A549 (cell line): ENCODE results near the gene NUP50.

Experiments used
- BHLHE40 ChIP-seq: IDR thresholded peaks from 2 replicates; pipeline ENCODE4 v1.6.1; 2012; ENCODE audit warnings: low read depth, low read length, inconsistent platforms
- ESRRA ChIP-seq: fragments of 150-350 bp; IDR thresholded peaks from 2 replicates; pipeline ENCODE4 v1.6.1; 2014; ENCODE audit warnings: mild to moderate bottlenecking, low read length, borderline replicate concordance
- FOSL2 ChIP-seq, 2 experiments: fragments of 450-650 bp in 1 of 2; fragments of >200 bp in 1 of 2; sonication (Bioruptor Twin) in 1 of 2; formaldehyde crosslinking; IDR thresholded peaks; 2 replicates each; pipeline versions ENCODE4 v1.5.0 to v1.6.1; 2016 to 2020; ENCODE audit warnings: mild to moderate bottlenecking in 1 of 2, moderate library complexity in 1 of 2
- HDAC2 ChIP-seq: fragments of 200-600 bp; sonication (generic); IDR thresholded peaks from 2 replicates; pipeline ENCODE4 v1.6.1; 2016
- MAFK ChIP-seq: fragments of 450-650 bp; IDR thresholded peaks from 2 replicates; pipeline ENCODE4 v1.6.1; 2014; ENCODE audit not compliant: partially characterized antibody
- POLR2A ChIP-seq: IDR thresholded peaks from 2 replicates; pipeline ENCODE4 v1.6.1; 2012; ENCODE audit warnings: mild to moderate bottlenecking, low read length
- RAD21 ChIP-seq, 2 experiments: fragments of >200 bp in 1 of 2; sonication (Bioruptor Twin) in 1 of 2; formaldehyde crosslinking in 1 of 2; IDR thresholded peaks in 1 of 2; conservative IDR thresholded peaks in 1 of 2; 2 replicates in 1 of 2; 3 replicates in 1 of 2; pipeline ENCODE4 v1.6.1; 2012 to 2018; ENCODE audit warnings: inconsistent platforms in 1 of 2
- SMC3 ChIP-seq: fragments of >200 bp; sonication (Bioruptor Twin); formaldehyde crosslinking; IDR thresholded peaks from 3 replicates; pipeline ENCODE4 v1.6.1; 2018; ENCODE audit warnings: inconsistent platforms
- TF ChIP-seq, protein P1 (sequence below): fragments of >200 bp; sonication (Bioruptor Twin); formaldehyde crosslinking; IDR thresholded peaks from 3 replicates; pipeline ENCODE4 v1.5.1; 2016
- TF ChIP-seq, protein P2 (sequence below): IDR thresholded peaks from 2 replicates; pipeline ENCODE4 v1.6.1; 2012
- TF ChIP-seq, protein P3 (sequence below): fragments of >200 bp; sonication (Bioruptor Twin); formaldehyde crosslinking; IDR thresholded peaks from 3 replicates; pipeline ENCODE4 v1.6.1; 2016

DNA sequence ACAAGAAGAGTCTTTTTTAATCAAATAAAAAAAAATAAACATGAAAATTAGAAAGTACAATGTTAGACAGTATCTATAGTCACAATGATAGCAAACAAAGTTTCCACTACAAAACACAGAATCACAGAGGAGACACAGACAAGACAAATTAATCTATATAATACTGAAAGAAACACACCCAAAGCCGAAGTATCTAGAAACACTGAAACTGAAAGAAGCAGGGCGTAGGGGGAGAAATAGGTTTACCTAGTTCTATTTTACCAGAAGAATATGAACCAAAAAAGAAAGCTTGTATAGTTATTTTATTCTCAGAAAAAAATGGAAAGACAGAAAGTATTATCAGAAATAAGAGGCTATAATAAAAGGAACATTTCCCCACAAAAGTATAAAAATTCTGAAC is 27.1 kb upstream of the NUP50 start:
- TF ChIP-seq ESRRA, result no peak
- TF ChIP-seq, protein P1, sequence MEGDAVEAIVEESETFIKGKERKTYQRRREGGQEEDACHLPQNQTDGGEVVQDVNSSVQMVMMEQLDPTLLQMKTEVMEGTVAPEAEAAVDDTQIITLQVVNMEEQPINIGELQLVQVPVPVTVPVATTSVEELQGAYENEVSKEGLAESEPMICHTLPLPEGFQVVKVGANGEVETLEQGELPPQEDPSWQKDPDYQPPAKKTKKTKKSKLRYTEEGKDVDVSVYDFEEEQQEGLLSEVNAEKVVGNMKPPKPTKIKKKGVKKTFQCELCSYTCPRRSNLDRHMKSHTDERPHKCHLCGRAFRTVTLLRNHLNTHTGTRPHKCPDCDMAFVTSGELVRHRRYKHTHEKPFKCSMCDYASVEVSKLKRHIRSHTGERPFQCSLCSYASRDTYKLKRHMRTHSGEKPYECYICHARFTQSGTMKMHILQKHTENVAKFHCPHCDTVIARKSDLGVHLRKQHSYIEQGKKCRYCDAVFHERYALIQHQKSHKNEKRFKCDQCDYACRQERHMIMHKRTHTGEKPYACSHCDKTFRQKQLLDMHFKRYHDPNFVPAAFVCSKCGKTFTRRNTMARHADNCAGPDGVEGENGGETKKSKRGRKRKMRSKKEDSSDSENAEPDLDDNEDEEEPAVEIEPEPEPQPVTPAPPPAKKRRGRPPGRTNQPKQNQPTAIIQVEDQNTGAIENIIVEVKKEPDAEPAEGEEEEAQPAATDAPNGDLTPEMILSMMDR, result no peak
- TF ChIP-seq POLR2A, result no peak
- TF ChIP-seq, protein P2, sequence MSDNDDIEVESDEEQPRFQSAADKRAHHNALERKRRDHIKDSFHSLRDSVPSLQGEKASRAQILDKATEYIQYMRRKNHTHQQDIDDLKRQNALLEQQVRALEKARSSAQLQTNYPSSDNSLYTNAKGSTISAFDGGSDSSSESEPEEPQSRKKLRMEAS, result no peak
- no peak for TF ChIP-seq SMC3
- no peak for TF ChIP-seq HDAC2
- TF ChIP-seq BHLHE40, result no peak
- TF ChIP-seq MAFK, result no peak
- no peak for TF ChIP-seq RAD21 (conservative IDR thresholded peaks at IDR 0.05 in 1 of 2, IDR thresholded peaks at IDR 0.05 in 1 of 2)
- TF ChIP-seq, protein P3, sequence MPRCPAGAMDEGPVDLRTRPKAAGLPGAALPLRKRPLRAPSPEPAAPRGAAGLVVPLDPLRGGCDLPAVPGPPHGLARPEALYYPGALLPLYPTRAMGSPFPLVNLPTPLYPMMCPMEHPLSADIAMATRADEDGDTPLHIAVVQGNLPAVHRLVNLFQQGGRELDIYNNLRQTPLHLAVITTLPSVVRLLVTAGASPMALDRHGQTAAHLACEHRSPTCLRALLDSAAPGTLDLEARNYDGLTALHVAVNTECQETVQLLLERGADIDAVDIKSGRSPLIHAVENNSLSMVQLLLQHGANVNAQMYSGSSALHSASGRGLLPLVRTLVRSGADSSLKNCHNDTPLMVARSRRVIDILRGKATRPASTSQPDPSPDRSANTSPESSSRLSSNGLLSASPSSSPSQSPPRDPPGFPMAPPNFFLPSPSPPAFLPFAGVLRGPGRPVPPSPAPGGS, result no peak
- no peak for TF ChIP-seq FOSL2 (IDR thresholded peaks at IDR 0.05)
- TF ChIP-seq FOSL2 (CRISPR knock-in tag; IDR thresholded peaks at IDR 0.05), result no peak
